GM21619 (cell line): Measurements from ENCODE around the gene ST6GALNAC4.
A peak's percentile ranks its signal among the peaks of the same experiment; 100 is the strongest.

Source experiments
- ATAC-seq: cut with Tn5 transposase; IDR thresholded peaks from one replicate; pipeline ENCODE4 v1.9.1; 2021; ENCODE audit not compliant: unreplicated experiment

ST6GALNAC4 gene

GRCh38 chr9:127915801-127916719 lies 781 bp downstream of the ST6GALNAC4 start:
- no peak for ATAC-seq

- ATAC-seq, result no peak
Measured at GRCh38 chr9:127915325-127915752, 1.5 kb downstream of the ST6GALNAC4 start.

- ATAC-seq, result no peak
Measured at GRCh38 chr9:127913682-127914081, 3.2 kb downstream of the ST6GALNAC4 start.

GRCh38 chr9:127912882-127913281 lies 4.0 kb downstream of the ST6GALNAC4 start:
- no peak for ATAC-seq

- ATAC-seq, result no peak
Measured at GRCh38 chr9:127912296-127912695, 4.5 kb downstream of the ST6GALNAC4 start.

GRCh38 chr9:127910613-127911205 lies 6.1 kb downstream of the ST6GALNAC4 start:
- ATAC-seq, result no peak

- ATAC-seq, result no peak
Measured at GRCh38 chr9:127909839-127910273, 7.0 kb downstream of the ST6GALNAC4 start.

GRCh38 chr9:127908660-127908926 lies 8.2 kb downstream of the ST6GALNAC4 start:
- ATAC-seq, result no peak

- ATAC-seq, result no peak
Measured at GRCh38 chr9:127907867-127908659, 8.8 kb downstream of the ST6GALNAC4 start.

- ATAC-seq, result no peak
Measured at GRCh38 chr9:127905788-127906191, 11.1 kb downstream of the ST6GALNAC4 start.

GRCh38 chr9:127905004-127905728 lies 11.7 kb downstream of the ST6GALNAC4 start:
- ATAC-seq, result no peak

GRCh38 chr9:127904561-127905003 lies 12.3 kb downstream of the ST6GALNAC4 start:
- no peak for ATAC-seq

GRCh38 chr9:127903557-127904475 lies 13.0 kb downstream of the ST6GALNAC4 start:
- no peak for ATAC-seq

GRCh38 chr9:127899128-127899943 lies 17.5 kb downstream of the ST6GALNAC4 start, which contains the start of gene ST6GALNAC6:
Gene ST6GALNAC6 (minus strand): TSS chr9:127899603. CDS start chr9:127897981, 1,622 bp downstream.
- peak; percentile 37 for ATAC-seq

GRCh38 chr9:127898433-127899127 lies 18.3 kb downstream of the ST6GALNAC4 start:
- ATAC-seq, result peak; percentile 18

- no peak for ATAC-seq
Measured at GRCh38 chr9:127897193-127897692, 19.6 kb downstream of the ST6GALNAC4 start.

GRCh38 chr9:127896395-127897192 lies 20.2 kb downstream of the ST6GALNAC4 start:
- no peak for ATAC-seq
